Adrenal gland (tissue), 5 donors: ENCODE results near the gene SETD4.

Experiments used
- CTCF ChIP-seq, 6 experiments: fragments of 450-650 bp in 4 of 6; fragments of 200-600 bp in 2 of 6; sonication (generic) in 1 of 6; IDR thresholded peaks; 1 replicate in 5 of 6; 2 replicates in 1 of 6; pipeline versions ENCODE4 v1.5.1 to v1.8.0; 2016 to 2021; ENCODE audit warnings: antibody characterized with exemption in 6 of 6, mild to moderate bottlenecking in 2 of 6, moderate library complexity in 1 of 6
- POLR2A ChIP-seq, 2 donors: fragments of 450-650 bp; IDR thresholded peaks; one replicate each; pipeline ENCODE4 v1.6.1; 2017; ENCODE audit warnings: antibody characterized with exemption in 2 of 2, mild to moderate bottlenecking in 2 of 2, moderate library complexity in 1 of 2
- donor health status: DM: no; HTN: no; CAD: no.

GRCh38 chr21:36048357-36048756 is 12.0 kb downstream of the SETD4 start:
- no peak for TF ChIP-seq CTCF (IDR thresholded peaks at IDR 0.05)
- no peak for TF ChIP-seq POLR2A (IDR thresholded peaks at IDR 0.05)
